ENCODE results near the gene MACROD1. TPM values are rescaled to one million over a fixed set of nuclear protein-coding genes. Genes with fewer than 3 reads are reported as not detected.

Gene MACROD1
- total and polyA plus RNA-seq, 10 of the 15 experiments (the other 5 are each of a cell fraction or from before 2014, with no cell fraction given) = 1.2 to 22.7 (median 11.3) TPM; not detected in 1

GRCh38 chr11:64207256-64208085, 41.6 kb upstream of the MACROD1 start (continued):
- TF ChIP-seq HDAC6 (IDR thresholded peaks at IDR 0.05; ENCODE audit: unreplicated experiment) (no peak), ZNF592 (IDR thresholded peaks at IDR 0.05) (no peak), TCF3 (IDR thresholded peaks at IDR 0.05; ENCODE audit: borderline replicate concordance, insufficient read depth, low read depth, low read length) (peak; percentile 90), PRDM15 (CRISPR knock-in tag; IDR thresholded peaks at IDR 0.05) (no peak), IRF5 (IDR thresholded peaks at IDR 0.05; ENCODE audit: borderline replicate concordance) (no peak), JUNB (IDR thresholded peaks at IDR 0.05) (no peak), CBX3 (IDR thresholded peaks at IDR 0.05; ENCODE audit: borderline replicate concordance, low read depth) (no peak), TCF12 (IDR thresholded peaks at IDR 0.05; ENCODE audit: low read depth, low read length) (peak; percentile 93), EZH2 (IDR thresholded peaks at IDR 0.05; ENCODE audit: borderline replicate concordance, control insufficient read depth, low read depth, low read length) (no peak), ZBTB4 (CRISPR knock-in tag; IDR thresholded peaks at IDR 0.05) (no peak), RELB (IDR thresholded peaks at IDR 0.05; ENCODE audit: low read depth) (peak; percentile 65; the same call in 1 of the 2 replicates), NFYB (IDR thresholded peaks at IDR 0.05; ENCODE audit: insufficient read depth, low read depth, low read length) (no peak)

Data from GM12878 (cell line).